ENCODE measurements around the gene FAN1. TPM values are rescaled to one million over a fixed set of nuclear protein-coding genes. Genes with fewer than 3 reads are reported as not detected.

FAN1 gene
- total and polyA plus RNA-seq, 2 donors (not counting 1 experiment from before 2014, with no cell fraction given) = 10.6 to 21.3 TPM

DNA sequence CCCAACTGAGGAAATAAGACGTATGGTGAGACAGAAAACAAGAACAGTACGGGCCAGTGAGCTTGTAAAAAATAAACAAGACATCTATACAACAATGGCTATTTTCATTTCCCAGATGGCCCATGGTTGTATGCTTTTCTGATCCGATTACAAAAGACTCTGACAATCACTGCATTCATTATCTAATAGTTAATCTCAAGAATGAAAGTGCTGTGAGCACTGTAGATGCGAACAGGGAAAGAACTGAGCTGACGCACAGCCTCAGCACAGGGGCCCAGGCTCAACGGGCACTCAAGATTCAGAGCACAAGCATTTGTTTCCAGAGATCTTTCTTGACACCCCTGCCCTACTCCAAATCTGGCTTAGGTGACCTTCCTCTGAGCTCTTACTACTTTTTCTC lies 80.8 kb downstream of the FAN1 start:
- H3K79me2 ChIP-seq (ENCODE audit: control insufficient read depth, insufficient read depth, low read length) = peaks cover 98% of the 10 kb centered on the region
- TF ChIP-seq, protein P1, sequence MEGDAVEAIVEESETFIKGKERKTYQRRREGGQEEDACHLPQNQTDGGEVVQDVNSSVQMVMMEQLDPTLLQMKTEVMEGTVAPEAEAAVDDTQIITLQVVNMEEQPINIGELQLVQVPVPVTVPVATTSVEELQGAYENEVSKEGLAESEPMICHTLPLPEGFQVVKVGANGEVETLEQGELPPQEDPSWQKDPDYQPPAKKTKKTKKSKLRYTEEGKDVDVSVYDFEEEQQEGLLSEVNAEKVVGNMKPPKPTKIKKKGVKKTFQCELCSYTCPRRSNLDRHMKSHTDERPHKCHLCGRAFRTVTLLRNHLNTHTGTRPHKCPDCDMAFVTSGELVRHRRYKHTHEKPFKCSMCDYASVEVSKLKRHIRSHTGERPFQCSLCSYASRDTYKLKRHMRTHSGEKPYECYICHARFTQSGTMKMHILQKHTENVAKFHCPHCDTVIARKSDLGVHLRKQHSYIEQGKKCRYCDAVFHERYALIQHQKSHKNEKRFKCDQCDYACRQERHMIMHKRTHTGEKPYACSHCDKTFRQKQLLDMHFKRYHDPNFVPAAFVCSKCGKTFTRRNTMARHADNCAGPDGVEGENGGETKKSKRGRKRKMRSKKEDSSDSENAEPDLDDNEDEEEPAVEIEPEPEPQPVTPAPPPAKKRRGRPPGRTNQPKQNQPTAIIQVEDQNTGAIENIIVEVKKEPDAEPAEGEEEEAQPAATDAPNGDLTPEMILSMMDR (IDR thresholded peaks at IDR 0.05) = no peak
- TF ChIP-seq EZH2 (IDR thresholded peaks at IDR 0.05; ENCODE audit: borderline replicate concordance, insufficient read depth, low read depth, low read length, poor library complexity, severe bottlenecking) = no peak
- Mint-ChIP-seq H3K4me1 (peaks cover 79% of the 10 kb centered on the region), H3K4me3 (peak overlapping the region; percentile 75), H3K27me3 (no peaks in the 10 kb centered on the region), H3K9me3 (ENCODE audit: insufficient read depth) (no peaks in the 10 kb centered on the region), H3K27ac (peak overlapping the region; percentile 26)
- H3K9me3 ChIP-seq (ENCODE audit: control extremely low read depth in 1 of 3, control insufficient read depth in 2 of 3, insufficient read depth in 1 of 3, low read length in 2 of 3) = no peaks in the 10 kb centered on the region
- peaks cover 9 to 69% of the 10 kb centered on the region in 2 experiments for H3K36me3 ChIP-seq (replicated peaks in 1 of 2; ENCODE audit: control extremely low read depth in 1 of 2, control insufficient read depth in 1 of 2, extremely low read depth in 1 of 2, insufficient read depth in 2 of 2, low read length in 1 of 2)
- no peak for DNase-seq
- peak; percentile 44 for ATAC-seq (ENCODE audit: low read depth)
- peaks cover 59% of the 10 kb centered on the region for H4K20me1 ChIP-seq (ENCODE audit: control insufficient read depth, insufficient read depth, low read length, poor library complexity, severe bottlenecking)
- H3K4me3 ChIP-seq (ENCODE audit: control extremely low read depth in 1 of 5, extremely low read depth in 1 of 5, insufficient read depth in 1 of 5, low read depth in 2 of 5, low read length in 4 of 5) = peak overlapping the region in 4 of 5 experiments; percentile 9 to 36 (median 28)
- H3K27ac ChIP-seq (ENCODE audit: low read length in 2 of 2) = peak overlapping the region; percentile 25 to 67
- H3K9ac ChIP-seq (ENCODE audit: low read length) = peak overlapping the region; percentile 44
- 57% methylated on average over 3 of the region's 6 CpGs for WGBS (ENCODE audit: insufficient coverage)
- ChIA-PET CTCF (interaction anchor here (0.8 to 2.6 kb wide), 4 partner anchors 16 to 506 kb away, joined by 3 to 21 read pairs (median 4); no protein-coding TSS in a partner anchor), POLR2A (no interaction called here)
- H2AFZ ChIP-seq (ENCODE audit: insufficient read depth, low read depth, low read length, poor library complexity, severe bottlenecking) = no peak overlapping the region
- peak overlapping the region; percentile 56 for H3K4me2 ChIP-seq (replicated peaks; ENCODE audit: low read depth, low read length, poor library complexity, severe bottlenecking)
- no peaks in the 10 kb centered on the region for H3K27me3 ChIP-seq (replicated peaks in 1 of 4; ENCODE audit: control extremely low read depth in 1 of 4, control insufficient read depth in 3 of 4, insufficient read depth in 4 of 4, low read length in 3 of 4)
- intact Hi-C loops (cut with micrococcal nuclease) = no loop called here
- peaks cover 60 to 66% of the 10 kb centered on the region in 2 donors for H3K4me1 ChIP-seq (ENCODE audit: control insufficient read depth in 2 of 2, insufficient read depth in 2 of 2, low read length in 2 of 2)

DNA sequence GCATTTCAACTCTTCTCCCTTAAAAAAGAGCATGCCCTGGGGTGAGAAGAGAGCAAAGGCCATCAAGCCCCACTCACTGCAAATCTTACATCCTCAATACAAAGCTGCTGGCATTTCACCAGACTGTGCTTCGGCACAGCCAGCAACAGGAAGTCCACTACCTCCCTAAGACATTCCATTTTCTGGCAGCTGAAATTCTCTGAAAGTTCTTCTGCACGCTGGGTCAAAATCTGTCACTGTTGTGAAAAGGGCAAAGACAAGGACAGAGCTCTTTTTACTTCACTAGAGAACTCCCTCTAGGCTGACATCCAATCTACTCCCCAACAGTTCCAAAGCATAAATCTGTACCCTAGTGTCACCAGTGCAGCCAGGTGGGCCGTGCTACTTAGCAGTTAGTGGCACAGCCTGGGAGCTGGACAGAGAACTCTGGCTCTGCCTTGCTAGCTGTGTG lies 81.4 kb downstream of the FAN1 start:
- peak overlapping the region; percentile 26 for H3K27ac Mint-ChIP-seq

More for the DNA sequence above, 81.4 kb downstream of the FAN1 start:
- peaks cover 11 to 64% of the 10 kb centered on the region in 2 experiments for H3K36me3 ChIP-seq (replicated peaks in 1 of 2; ENCODE audit: control extremely low read depth in 1 of 2, control insufficient read depth in 1 of 2, extremely low read depth in 1 of 2, insufficient read depth in 2 of 2, low read length in 1 of 2)
- H3K4me2 ChIP-seq (replicated peaks; ENCODE audit: low read depth, low read length, poor library complexity, severe bottlenecking) = peak overlapping the region; percentile 56
- H3K79me2 ChIP-seq (ENCODE audit: control insufficient read depth, insufficient read depth, low read length) = peaks cover 98% of the 10 kb centered on the region
- ChIA-PET POLR2A (interaction anchor here (0.6 kb wide), 1 partner anchor 15 kb away, joined by 4 read pairs; no protein-coding TSS in a partner anchor), CTCF (interaction anchor here (1.0 to 2.6 kb wide), 4 partner anchors 29 to 505 kb away, joined by 4 to 21 read pairs (median 4); no protein-coding TSS in a partner anchor)
- DNase-seq (no peak), ATAC-seq (ENCODE audit: low read depth) (peak; percentile 51)
- 52% methylated on average over 3 of the region's 3 CpGs for WGBS (ENCODE audit: insufficient coverage)
- peak overlapping the region in 3 of 5 experiments; percentile 26 to 36 (median 30) for H3K4me3 ChIP-seq (ENCODE audit: control extremely low read depth in 1 of 5, extremely low read depth in 1 of 5, insufficient read depth in 1 of 5, low read depth in 2 of 5, low read length in 4 of 5)
- peak overlapping the region; percentile 44 for H3K9ac ChIP-seq (ENCODE audit: low read length)
- peaks cover 60 to 66% of the 10 kb centered on the region in 2 donors for H3K4me1 ChIP-seq (ENCODE audit: control insufficient read depth in 2 of 2, insufficient read depth in 2 of 2, low read length in 2 of 2)
- intact Hi-C loops (cut with micrococcal nuclease) = no loop called here
- H2AFZ ChIP-seq (ENCODE audit: insufficient read depth, low read depth, low read length, poor library complexity, severe bottlenecking) = no peak overlapping the region
- no peaks in the 10 kb centered on the region for H3K27me3 Mint-ChIP-seq
- no peaks in the 10 kb centered on the region for H3K9me3 ChIP-seq (ENCODE audit: control extremely low read depth in 1 of 3, control insufficient read depth in 2 of 3, insufficient read depth in 1 of 3, low read length in 2 of 3)
- H3K27ac ChIP-seq (ENCODE audit: low read length in 2 of 2) = peak overlapping the region; percentile 25 to 67
- TF ChIP-seq EZH2 (IDR thresholded peaks at IDR 0.05; ENCODE audit: borderline replicate concordance, insufficient read depth, low read depth, low read length, poor library complexity, severe bottlenecking) = no peak
- TF ChIP-seq, protein P1 (IDR thresholded peaks at IDR 0.05) = no peak
- H4K20me1 ChIP-seq (ENCODE audit: control insufficient read depth, insufficient read depth, low read length, poor library complexity, severe bottlenecking) = peaks cover 65% of the 10 kb centered on the region
- peaks cover 77% of the 10 kb centered on the region for H3K4me1 Mint-ChIP-seq
- H3K4me3 Mint-ChIP-seq = peak overlapping the region; percentile 75
- no peaks in the 10 kb centered on the region for H3K9me3 Mint-ChIP-seq (ENCODE audit: insufficient read depth)
- no peaks in the 10 kb centered on the region for H3K27me3 ChIP-seq (replicated peaks in 1 of 4; ENCODE audit: control extremely low read depth in 1 of 4, control insufficient read depth in 3 of 4, insufficient read depth in 4 of 4, low read length in 3 of 4)

All from B cell (primary cell).